ENCODE results near the gene EXOC8.

DNA sequence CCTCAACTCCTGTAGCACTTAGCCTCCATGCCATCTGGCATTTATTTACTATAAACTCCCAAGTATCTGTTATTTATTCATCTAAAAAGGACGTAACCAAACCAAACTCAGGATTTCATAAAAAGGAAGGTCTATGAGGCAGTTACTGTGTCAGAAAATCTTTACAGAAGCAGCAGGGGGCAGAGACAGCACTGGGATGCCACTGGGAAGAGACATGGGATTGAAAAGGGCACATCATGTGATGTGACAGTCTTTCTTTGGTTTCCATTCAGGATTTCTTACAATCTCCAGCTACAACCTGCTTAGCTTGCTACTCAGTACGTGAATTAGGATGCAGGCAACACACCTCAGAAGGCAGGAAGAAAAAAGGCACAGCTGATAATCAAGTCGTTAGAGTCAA is 31.6 kb upstream of the EXOC8 start:
- no peak for TF ChIP-seq MXI1 (IDR thresholded peaks at IDR 0.05; ENCODE audit: low read depth, low read length)
- TF ChIP-seq, protein P1, sequence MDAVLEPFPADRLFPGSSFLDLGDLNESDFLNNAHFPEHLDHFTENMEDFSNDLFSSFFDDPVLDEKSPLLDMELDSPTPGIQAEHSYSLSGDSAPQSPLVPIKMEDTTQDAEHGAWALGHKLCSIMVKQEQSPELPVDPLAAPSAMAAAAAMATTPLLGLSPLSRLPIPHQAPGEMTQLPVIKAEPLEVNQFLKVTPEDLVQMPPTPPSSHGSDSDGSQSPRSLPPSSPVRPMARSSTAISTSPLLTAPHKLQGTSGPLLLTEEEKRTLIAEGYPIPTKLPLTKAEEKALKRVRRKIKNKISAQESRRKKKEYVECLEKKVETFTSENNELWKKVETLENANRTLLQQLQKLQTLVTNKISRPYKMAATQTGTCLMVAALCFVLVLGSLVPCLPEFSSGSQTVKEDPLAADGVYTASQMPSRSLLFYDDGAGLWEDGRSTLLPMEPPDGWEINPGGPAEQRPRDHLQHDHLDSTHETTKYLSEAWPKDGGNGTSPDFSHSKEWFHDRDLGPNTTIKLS (IDR thresholded peaks at IDR 0.05; ENCODE audit: borderline replicate concordance, low read depth): no peak
- no peak for TF ChIP-seq GATAD2A (IDR thresholded peaks at IDR 0.05)
- TF ChIP-seq HDGF (IDR thresholded peaks at IDR 0.05): no peak
- no peak for TF ChIP-seq ZEB2 (IDR thresholded peaks at IDR 0.05)
- TF ChIP-seq POLR2A (conservative IDR thresholded peaks at IDR 0.05): no peak
- no peak for TF ChIP-seq SRF (CRISPR knock-in tag; IDR thresholded peaks at IDR 0.05)
- TF ChIP-seq BRF1 (IDR thresholded peaks at IDR 0.05; ENCODE audit: borderline replicate concordance, extremely low read depth, insufficient read length): no peak
- TF ChIP-seq, protein P2, sequence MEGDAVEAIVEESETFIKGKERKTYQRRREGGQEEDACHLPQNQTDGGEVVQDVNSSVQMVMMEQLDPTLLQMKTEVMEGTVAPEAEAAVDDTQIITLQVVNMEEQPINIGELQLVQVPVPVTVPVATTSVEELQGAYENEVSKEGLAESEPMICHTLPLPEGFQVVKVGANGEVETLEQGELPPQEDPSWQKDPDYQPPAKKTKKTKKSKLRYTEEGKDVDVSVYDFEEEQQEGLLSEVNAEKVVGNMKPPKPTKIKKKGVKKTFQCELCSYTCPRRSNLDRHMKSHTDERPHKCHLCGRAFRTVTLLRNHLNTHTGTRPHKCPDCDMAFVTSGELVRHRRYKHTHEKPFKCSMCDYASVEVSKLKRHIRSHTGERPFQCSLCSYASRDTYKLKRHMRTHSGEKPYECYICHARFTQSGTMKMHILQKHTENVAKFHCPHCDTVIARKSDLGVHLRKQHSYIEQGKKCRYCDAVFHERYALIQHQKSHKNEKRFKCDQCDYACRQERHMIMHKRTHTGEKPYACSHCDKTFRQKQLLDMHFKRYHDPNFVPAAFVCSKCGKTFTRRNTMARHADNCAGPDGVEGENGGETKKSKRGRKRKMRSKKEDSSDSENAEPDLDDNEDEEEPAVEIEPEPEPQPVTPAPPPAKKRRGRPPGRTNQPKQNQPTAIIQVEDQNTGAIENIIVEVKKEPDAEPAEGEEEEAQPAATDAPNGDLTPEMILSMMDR (IDR thresholded peaks at IDR 0.05 in 2 of 3, conservative IDR thresholded peaks at IDR 0.05 in 1 of 3; ENCODE audit: insufficient read depth in 2 of 3, low read depth in 1 of 3, low read length in 3 of 3): peak in 1 of 3 experiments; percentile 31; a peak in 2 of 6 replicates
- no peak for TF ChIP-seq MYNN (IDR thresholded peaks at IDR 0.05)
- no peak for TF ChIP-seq MYNN (CRISPR knock-in tag; IDR thresholded peaks at IDR 0.05)
- TF ChIP-seq, protein P3, sequence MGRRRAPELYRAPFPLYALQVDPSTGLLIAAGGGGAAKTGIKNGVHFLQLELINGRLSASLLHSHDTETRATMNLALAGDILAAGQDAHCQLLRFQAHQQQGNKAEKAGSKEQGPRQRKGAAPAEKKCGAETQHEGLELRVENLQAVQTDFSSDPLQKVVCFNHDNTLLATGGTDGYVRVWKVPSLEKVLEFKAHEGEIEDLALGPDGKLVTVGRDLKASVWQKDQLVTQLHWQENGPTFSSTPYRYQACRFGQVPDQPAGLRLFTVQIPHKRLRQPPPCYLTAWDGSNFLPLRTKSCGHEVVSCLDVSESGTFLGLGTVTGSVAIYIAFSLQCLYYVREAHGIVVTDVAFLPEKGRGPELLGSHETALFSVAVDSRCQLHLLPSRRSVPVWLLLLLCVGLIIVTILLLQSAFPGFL (CRISPR knock-in tag; IDR thresholded peaks at IDR 0.05): no peak
